ENCODE data around the gene CAMK1D.
"Not testable (repeated sequence)": the region's sequence is repeated elsewhere in the genome, so short reads cannot be mapped to it uniquely, and the experiment has no call there.

CAMK1D gene

GRCh38 chr10:12321641-12322040 is 27.7 kb upstream of the CAMK1D start:
- TF ChIP-seq CTCF (IDR thresholded peaks at IDR 0.05; ENCODE audit: insufficient read depth, low read depth, low read length, missing control alignments), result no peak
- DNase-seq (ENCODE audit: low read depth), result no peak
- no peak overlapping the region for H3K4me3 ChIP-seq (ENCODE audit: low read depth, low read length)

GRCh38 chr10:12322583-12323131 is 26.7 kb upstream of the CAMK1D start:
- TF ChIP-seq CTCF (IDR thresholded peaks at IDR 0.05; ENCODE audit: insufficient read depth, low read depth, low read length, missing control alignments), result no peak
- DNase-seq (ENCODE audit: low read depth), result no peak
- H3K4me3 ChIP-seq (ENCODE audit: low read depth, low read length), result no peak overlapping the region

- H3K4me3 ChIP-seq (ENCODE audit: low read depth, low read length), result no peak overlapping the region
- DNase-seq (ENCODE audit: low read depth), result no peak
Observed at GRCh38 chr10:12324530-12324929, 24.8 kb upstream of the CAMK1D start.

GRCh38 chr10:12327074-12327473 is 22.3 kb upstream of the CAMK1D start:
- no peak overlapping the region for H3K4me3 ChIP-seq (ENCODE audit: low read depth, low read length)
- no peak for TF ChIP-seq CTCF (IDR thresholded peaks at IDR 0.05; ENCODE audit: insufficient read depth, low read depth, low read length, missing control alignments)
- no peak for DNase-seq (ENCODE audit: low read depth)

More at GRCh38 chr10:12324530-12324929, 24.8 kb upstream of the CAMK1D start:
- no peak for TF ChIP-seq CTCF (IDR thresholded peaks at IDR 0.05; ENCODE audit: insufficient read depth, low read depth, low read length, missing control alignments)

- TF ChIP-seq CTCF (IDR thresholded peaks at IDR 0.05; ENCODE audit: insufficient read depth, low read depth, low read length, missing control alignments), result no peak
- no peak overlapping the region for H3K4me3 ChIP-seq (ENCODE audit: low read depth, low read length)
- no peak for DNase-seq (ENCODE audit: low read depth)
Observed at GRCh38 chr10:12327476-12327875, 21.9 kb upstream of the CAMK1D start.

GRCh38 chr10:12328312-12328711 is 21.0 kb upstream of the CAMK1D start:
- not testable (repeated sequence) for H3K4me3 ChIP-seq (ENCODE audit: low read depth, low read length); DNase-seq (ENCODE audit: low read depth)

- TF ChIP-seq CTCF (IDR thresholded peaks at IDR 0.05; ENCODE audit: insufficient read depth, low read depth, low read length, missing control alignments), result no peak
- H3K4me3 ChIP-seq (ENCODE audit: low read depth, low read length), result no peak overlapping the region; the same call in 1 of the 2 replicates
- DNase-seq (ENCODE audit: low read depth), result no peak
Observed at GRCh38 chr10:12332572-12333379, 16.6 kb upstream of the CAMK1D start.
